ENCODE measurements around the gene SNAI3. TPM values are rescaled to one million over a fixed set of nuclear protein-coding genes. Genes with fewer than 3 reads are reported as not detected.

Gene SNAI3
- total RNA-seq, 3 donors from 2014 or later: 0.28 to 0.82 (median 0.55) TPM

DNA sequence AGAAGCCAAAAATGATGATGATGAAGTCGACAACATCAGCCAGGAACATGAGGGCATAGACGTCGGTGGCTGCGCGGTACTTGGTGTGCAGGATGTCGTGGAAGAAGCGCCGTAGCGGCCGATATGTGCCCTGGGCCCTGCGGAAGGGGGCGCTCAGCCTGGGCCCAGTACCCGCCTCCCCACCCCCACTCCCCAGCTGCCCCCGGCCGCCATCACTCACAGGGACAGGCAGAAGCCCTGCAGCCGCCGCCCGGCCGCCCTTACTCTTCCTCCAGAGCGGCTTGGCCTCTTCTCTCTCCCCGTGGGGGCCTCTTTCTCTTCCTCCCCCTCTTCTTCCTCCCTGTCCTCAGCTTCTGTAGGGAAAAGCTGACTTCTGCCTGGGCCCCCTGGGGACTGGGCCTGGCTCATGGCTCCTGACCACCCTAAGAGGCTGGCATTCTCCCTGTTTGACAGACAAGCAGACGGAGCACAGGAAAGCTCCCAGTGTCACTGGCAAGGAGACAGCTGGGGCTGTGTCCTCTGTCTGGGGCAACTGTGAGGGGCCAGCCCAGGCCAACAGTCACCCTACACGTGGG lies 34.2 kb upstream of the SNAI3 start:
- Histone ChIP-seq H3K4me1 (ENCODE audit: low read depth) (no peaks in the 10 kb centered on the region), H3K4me3 (no peak overlapping the region), H3K36me3 (ENCODE audit: low read depth) (peaks cover 8% of the 10 kb centered on the region), H3K9me3 (no peaks in the 10 kb centered on the region)
- no peak for ATAC-seq
- DNase-seq: no peak
- intact Hi-C loops (cut with DNase I, micrococcal nuclease): no loop called here
- TF ChIP-seq, protein P1, sequence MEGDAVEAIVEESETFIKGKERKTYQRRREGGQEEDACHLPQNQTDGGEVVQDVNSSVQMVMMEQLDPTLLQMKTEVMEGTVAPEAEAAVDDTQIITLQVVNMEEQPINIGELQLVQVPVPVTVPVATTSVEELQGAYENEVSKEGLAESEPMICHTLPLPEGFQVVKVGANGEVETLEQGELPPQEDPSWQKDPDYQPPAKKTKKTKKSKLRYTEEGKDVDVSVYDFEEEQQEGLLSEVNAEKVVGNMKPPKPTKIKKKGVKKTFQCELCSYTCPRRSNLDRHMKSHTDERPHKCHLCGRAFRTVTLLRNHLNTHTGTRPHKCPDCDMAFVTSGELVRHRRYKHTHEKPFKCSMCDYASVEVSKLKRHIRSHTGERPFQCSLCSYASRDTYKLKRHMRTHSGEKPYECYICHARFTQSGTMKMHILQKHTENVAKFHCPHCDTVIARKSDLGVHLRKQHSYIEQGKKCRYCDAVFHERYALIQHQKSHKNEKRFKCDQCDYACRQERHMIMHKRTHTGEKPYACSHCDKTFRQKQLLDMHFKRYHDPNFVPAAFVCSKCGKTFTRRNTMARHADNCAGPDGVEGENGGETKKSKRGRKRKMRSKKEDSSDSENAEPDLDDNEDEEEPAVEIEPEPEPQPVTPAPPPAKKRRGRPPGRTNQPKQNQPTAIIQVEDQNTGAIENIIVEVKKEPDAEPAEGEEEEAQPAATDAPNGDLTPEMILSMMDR (IDR thresholded peaks at IDR 0.05): no peak

DNA sequence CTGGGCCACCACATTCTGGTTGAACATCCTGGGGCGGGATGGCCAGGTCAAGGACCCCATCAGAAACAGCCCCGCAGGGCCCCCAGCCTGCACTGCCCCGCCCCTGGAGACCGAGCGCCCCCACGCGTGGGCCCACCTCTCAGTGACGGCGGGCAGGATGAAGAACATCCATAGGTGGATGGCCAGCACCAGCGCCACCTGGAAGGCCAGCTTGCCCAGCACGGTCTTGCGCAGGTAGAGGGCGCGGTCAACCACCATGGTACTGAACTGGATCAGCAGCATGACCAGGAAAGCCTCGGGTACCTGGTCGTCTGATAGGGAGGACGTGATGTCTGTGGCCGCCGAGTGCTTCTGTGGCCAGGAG lies 33.6 kb upstream of the SNAI3 start:
- ATAC-seq (no peak), DNase-seq (no peak)
- intact Hi-C loops (cut with DNase I, micrococcal nuclease): no loop called here
- Histone ChIP-seq H3K4me3 (no peak overlapping the region), H3K36me3 (ENCODE audit: low read depth) (peaks cover 2% of the 10 kb centered on the region), H3K9me3 (no peaks in the 10 kb centered on the region), H3K4me1 (ENCODE audit: low read depth) (no peaks in the 10 kb centered on the region)
- TF ChIP-seq, protein P1 (IDR thresholded peaks at IDR 0.05): no peak

DNA sequence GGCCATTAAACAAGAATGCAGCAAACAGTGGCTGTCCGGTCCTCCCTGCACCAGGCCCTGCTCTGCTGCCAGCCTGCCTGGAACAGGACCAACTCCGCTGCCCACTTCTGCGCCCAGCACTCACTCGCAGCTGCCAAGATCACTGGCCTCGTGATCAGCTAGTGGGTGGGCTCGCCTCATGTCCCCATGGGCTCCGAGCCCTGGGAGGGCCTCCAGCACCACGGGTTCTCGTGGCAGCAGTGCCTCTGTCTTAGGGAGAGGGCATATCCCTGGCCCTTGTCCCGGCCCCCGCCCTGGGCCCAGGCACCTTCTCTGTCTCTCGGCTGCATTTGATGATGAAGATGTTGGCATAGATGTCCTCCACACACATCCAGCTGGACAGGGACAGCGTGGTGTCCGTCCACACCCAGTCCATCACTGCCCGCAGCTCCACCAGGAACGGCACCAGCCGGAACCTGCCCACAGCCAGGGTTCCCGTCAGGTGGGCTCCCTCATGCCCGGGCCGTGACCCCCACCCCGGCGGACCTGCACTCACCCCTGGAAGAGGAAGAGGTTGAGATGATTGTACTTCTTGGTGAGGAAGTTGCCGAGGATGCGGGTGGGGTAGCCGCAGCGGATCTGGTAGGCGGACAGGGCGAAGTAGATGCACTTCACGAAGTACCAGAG lies 33.1 kb upstream of the SNAI3 start:
- DNase-seq: no peak

DNA sequence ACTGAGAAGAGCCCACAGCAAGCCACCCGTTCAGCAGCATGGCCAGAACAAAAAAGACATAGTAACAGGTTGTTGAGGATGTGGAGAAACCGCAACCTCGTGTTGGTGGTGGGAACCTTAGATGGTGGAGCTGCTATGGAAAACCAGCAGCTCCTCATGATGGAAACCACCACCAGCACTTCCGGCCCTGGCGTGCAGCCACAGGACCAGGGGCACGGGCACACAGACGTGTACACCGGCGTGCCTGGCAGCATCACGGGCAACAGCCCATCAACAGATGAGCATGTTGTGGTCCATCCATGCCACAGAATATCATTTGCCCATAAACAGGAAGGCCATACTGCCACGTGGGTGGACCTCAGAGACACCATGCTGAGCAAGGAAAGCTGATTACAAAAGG lies 31.9 kb upstream of the SNAI3 start:
- Histone ChIP-seq H3K9me3 (no peaks in the 10 kb centered on the region), H3K36me3 (ENCODE audit: low read depth) (no peaks in the 10 kb centered on the region), H3K4me3 (no peak overlapping the region), H3K4me1 (ENCODE audit: low read depth) (no peaks in the 10 kb centered on the region)
- no peak for DNase-seq
- intact Hi-C loops (cut with DNase I, micrococcal nuclease): no loop called here
- TF ChIP-seq, protein P1 (IDR thresholded peaks at IDR 0.05): no peak
- no peak for ATAC-seq

More for the DNA sequence above, 33.1 kb upstream of the SNAI3 start:
- Histone ChIP-seq H3K4me1 (ENCODE audit: low read depth) (no peaks in the 10 kb centered on the region), H3K9me3 (no peaks in the 10 kb centered on the region), H3K4me3 (no peak overlapping the region), H3K36me3 (ENCODE audit: low read depth) (no peaks in the 10 kb centered on the region)
- ATAC-seq: no peak
- intact Hi-C loops (cut with DNase I, micrococcal nuclease): no loop called here
- TF ChIP-seq, protein P1 (IDR thresholded peaks at IDR 0.05): no peak

DNA sequence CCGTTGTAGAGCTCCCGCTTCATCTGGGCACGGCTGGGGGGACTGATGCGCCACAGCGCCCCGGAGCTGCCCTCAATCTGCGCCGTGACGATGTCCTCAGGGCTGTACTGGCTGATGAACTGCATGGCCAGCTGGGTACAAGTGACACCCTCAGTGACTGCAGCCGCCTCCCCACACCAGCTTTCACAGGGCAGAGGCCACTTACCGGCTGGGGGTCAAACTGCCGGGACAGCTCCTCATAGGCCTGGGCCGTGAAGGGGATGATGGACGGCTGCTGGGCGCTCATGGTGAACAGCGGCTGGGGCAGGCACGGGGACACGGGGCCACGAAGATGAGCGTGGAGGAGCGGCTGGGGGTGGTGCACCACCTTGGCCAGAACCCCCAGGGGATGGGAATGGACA lies 30.3 kb upstream of the SNAI3 start:
- intact Hi-C loops (cut with DNase I, micrococcal nuclease): no loop called here
- Histone ChIP-seq H3K4me3 (no peak overlapping the region), H3K9me3 (no peaks in the 10 kb centered on the region), H3K4me1 (ENCODE audit: low read depth) (no peaks in the 10 kb centered on the region), H3K36me3 (ENCODE audit: low read depth) (no peaks in the 10 kb centered on the region)
- ATAC-seq (no peak), DNase-seq (no peak)
- TF ChIP-seq, protein P1 (IDR thresholded peaks at IDR 0.05): no peak

All from mucosa of descending colon (tissue), 3 donors.